OCI-LY7 (cell line): ENCODE data around the gene XRCC4.

Source experiments
- CTCF ChIP-seq: fragments of 200-600 bp; sonication (generic); conservative IDR thresholded peaks from 2 replicates; pipeline ENCODE4 v1.5.1; 2014; ENCODE audit warnings: mild to moderate bottlenecking, antibody characterized with exemption, low read length, moderate library complexity, mixed read lengths
- EZH2phosphoT487 ChIP-seq: fragments of 200-600 bp; sonication (generic); IDR thresholded peaks from 2 replicates; pipeline ENCODE4 v1.6.1; 2018; ENCODE audit warnings: low read depth, borderline replicate concordance, mild to moderate bottlenecking, mixed run types, antibody characterized with exemption, low read length, moderate library complexity, mixed read lengths

- TF ChIP-seq CTCF (no peak), EZH2phosphoT487 (no peak)
Observed at GRCh38 chr5:83220331-83220730, 143.0 kb downstream of the XRCC4 start.
